A549 (cell line): ENCODE data around the gene C4orf51. TPM values are rescaled to one million over a fixed set of nuclear protein-coding genes. Genes with fewer than 3 reads are reported as not detected.

Source experiments
- ATAC-seq, 2 experiments: fragments of 200-7000 bp in 1 of 2; fragments of >200 bp in 1 of 2; cut with Nextera tagmentation in 1 of 2; cut with Tn5 transposase in 1 of 2; 3 replicates each; pipeline versions ENCODE4 v1.8.0 to v1.9.1; 2018 to 2020; ENCODE audit warnings: mild to moderate bottlenecking in 1 of 2, moderate library complexity in 1 of 2
- CTCF ChIA-PET: fragments of 300-600 bp; sonication (Branson Sonifier 250); formaldehyde crosslinking; extraction: SDS; loops from one replicate; lab custom pipeline; 2021; ENCODE audit warnings: antibody characterized with exemption, inconsistent platforms; lab: Yijun Ruan, JAX
- POLR2A ChIA-PET: fragments of 350-600 bp; formaldehyde crosslinking; extraction: SDS; loops from one replicate; lab custom pipeline; 2021; ENCODE audit warnings: antibody characterized with exemption, inconsistent platforms; lab: Yijun Ruan, JAX
- DNase-seq, 2 experiments: peaks; one replicate each; pipeline versions ENCODE4 v3.0.0 to v3.0.0-alpha.2; 2011 to 2016; ENCODE audit warnings: low read depth in 1 of 2, low spot score in 1 of 2
- FAIRE-seq: peaks from 2 replicates; lab custom pipeline; 2011; peaks lifted over from hg19 to GRCh38; lab: Jason Lieb, UNC
- H3K27ac ChIP-seq, 2 experiments: fragments of >200 bp; sonication (Bioruptor Twin); formaldehyde crosslinking; 3 replicates each; pipeline ENCODE4 v1.5.1; 2016 to 2017
- H3K4me1 ChIP-seq: fragments of >200 bp; sonication (Bioruptor Twin); formaldehyde crosslinking; 3 replicates; pipeline ENCODE4 v1.6.1; 2016
- H3K4me2 ChIP-seq: fragments of >200 bp; sonication (Bioruptor Twin); formaldehyde crosslinking; 3 replicates; pipeline ENCODE4 v1.6.1; 2016
- H3K4me3 ChIP-seq: fragments of >200 bp; sonication (Bioruptor Twin); formaldehyde crosslinking; 3 replicates; pipeline ENCODE4 v1.5.1; 2016
- H3K9me3 ChIP-seq: fragments of >200 bp; sonication (Bioruptor Twin); formaldehyde crosslinking; 3 replicates; pipeline ENCODE4 v1.6.1; 2016
- BCL3 ChIP-seq: fragments of >200 bp; sonication (Bioruptor Twin); formaldehyde crosslinking; IDR thresholded peaks from 3 replicates; pipeline ENCODE4 v1.6.1; 2016
- CBX2 ChIP-seq: fragments of 200-600 bp; sonication (generic); IDR thresholded peaks from 2 replicates; pipeline ENCODE4 v1.6.1; 2016; ENCODE audit warnings: low read depth, mild to moderate bottlenecking, borderline replicate concordance
- CHD4 ChIP-seq: fragments of 200-600 bp; sonication (generic); IDR thresholded peaks from 2 replicates; pipeline ENCODE4 v1.6.1; 2016; ENCODE audit warnings: antibody characterized with exemption, mild to moderate bottlenecking, borderline replicate concordance
- CTCF ChIP-seq: fragments of >200 bp; sonication (Bioruptor Twin); formaldehyde crosslinking; IDR thresholded peaks from 3 replicates; pipeline ENCODE4 v1.5.1; 2016
- E2F6 ChIP-seq: IDR thresholded peaks from 2 replicates; pipeline ENCODE4 v1.6.1; 2012; ENCODE audit warnings: low read depth, borderline replicate concordance
- ESRRA ChIP-seq: fragments of 150-350 bp; IDR thresholded peaks from 2 replicates; pipeline ENCODE4 v1.6.1; 2014; ENCODE audit warnings: mild to moderate bottlenecking, low read length, borderline replicate concordance
- HDAC2 ChIP-seq: fragments of 200-600 bp; sonication (generic); IDR thresholded peaks from 2 replicates; pipeline ENCODE4 v1.6.1; 2016
- HOXB5 ChIP-seq: fragments of 250-450 bp; sonication (Bioruptor Pico); IDR thresholded peaks from 2 replicates; pipeline ENCODE4 v1.5.0; 2020; ENCODE audit warnings: mild to moderate bottlenecking, moderate library complexity
- JUN ChIP-seq, 2 experiments: fragments of >200 bp; sonication (Bioruptor Twin); formaldehyde crosslinking; IDR thresholded peaks; 2 replicates in 1 of 2; 3 replicates in 1 of 2; pipeline ENCODE4 v1.6.1; 2016 to 2017
- JUNB ChIP-seq: fragments of >200 bp; sonication (Bioruptor Twin); formaldehyde crosslinking; IDR thresholded peaks from 2 replicates; pipeline ENCODE4 v1.6.1; 2016
- MAFK ChIP-seq: fragments of 450-650 bp; IDR thresholded peaks from 2 replicates; pipeline ENCODE4 v1.6.1; 2014; ENCODE audit not compliant: partially characterized antibody
- MAX ChIP-seq: IDR thresholded peaks from 2 replicates; pipeline ENCODE4 v1.6.1; 2012
- NPAS2 ChIP-seq: fragments of 250-450 bp; sonication (Bioruptor Pico); IDR thresholded peaks from 2 replicates; pipeline ENCODE4 v1.8.0; 2022; ENCODE audit warnings: mild to moderate bottlenecking, moderate library complexity, borderline replicate concordance
- POLR2A ChIP-seq: IDR thresholded peaks from 2 replicates; pipeline ENCODE4 v1.6.1; 2012; ENCODE audit warnings: mild to moderate bottlenecking, low read length
- RARB ChIP-seq: fragments of 250-450 bp; sonication (Bioruptor Pico); IDR thresholded peaks from 2 replicates; pipeline ENCODE4 v1.8.0; 2021; ENCODE audit warnings: mild to moderate bottlenecking, moderate library complexity
- RFX5 ChIP-seq: fragments of 450-650 bp; IDR thresholded peaks from 2 replicates; pipeline ENCODE4 v1.7.1; 2014; ENCODE audit warnings: antibody characterized with exemption, mild to moderate bottlenecking, moderate library complexity
- USF2 ChIP-seq: fragments of 450-650 bp; IDR thresholded peaks from 2 replicates; pipeline ENCODE4 v1.6.1; 2014; ENCODE audit warnings: antibody characterized with exemption
- ZC3H11A ChIP-seq: fragments of 450-650 bp; IDR thresholded peaks from 2 replicates; pipeline ENCODE4 v1.6.1; 2014; ENCODE audit warnings: antibody characterized with exemption, mild to moderate bottlenecking
- WGBS: methylation state at CpG from one replicate; pipeline ENCODE4 v1.1.6; 2017; ENCODE audit errors: missing lambda C conversion rate; 5-methylcytosine and 5-hydroxymethylcytosine counted together
- polyA plus RNA-seq, 4 experiments: library from polyadenylated mRNA; depleted of rRNA in 3 of 4; stranded (reverse); fragments of >200 nt; fragmentation: RNase III in 1 of 4; extraction: RNeasy Plus Mini Kit Qiagen cat#74134 plus additional on column Dnase treatment in 1 of 4; gene quantifications; 2 replicates in 3 of 4; 3 replicates in 1 of 4; pipeline ENCODE4 v1.2.3, GENCODE V29; 2011 to 2017

C4orf51 gene
- polyA plus RNA-seq, 2 of the 4 experiments (the other 2 are of a cell fraction) = not detected

- TF ChIP-seq CTCF = no peak
- FAIRE-seq = no peak
- no peaks in the 10 kb centered on the region for H3K9me3 ChIP-seq
- CTCF ChIA-PET = no interaction called here
- WGBS = 51% methylated on average over 14 of the region's 14 CpGs
- no peak for DNase-seq
- no peak for ATAC-seq
- H3K4me3 ChIP-seq = peak overlapping the region; percentile 56
- H3K27ac ChIP-seq = peak overlapping the region; percentile 77 to 97
- peak overlapping the region; percentile 75 for H3K4me2 ChIP-seq
- peaks cover 63% of the 10 kb centered on the region for H3K4me1 ChIP-seq
- POLR2A ChIA-PET = interaction anchor here (0.6 to 1.0 kb wide), 3 partner anchors 53 to 371 kb away, joined by 3 to 4 read pairs (median 3); partner anchors contain the start of gene C4orf51
Measured at GRCh38 chr4:145732001-145732815, 52.3 kb downstream of the C4orf51 start.

GRCh38 chr4:145732895-145733880, 53.2 kb downstream of the C4orf51 start:
- 36% methylated on average over 23 of the region's 81 CpGs for WGBS
- peak overlapping the region; percentile 56 for H3K4me3 ChIP-seq
- POLR2A ChIA-PET = interaction anchor here (0.6 to 1.0 kb wide), 3 partner anchors 54 to 372 kb away, joined by 3 to 4 read pairs (median 3); partner anchors contain the start of gene C4orf51
- H3K4me2 ChIP-seq = peak overlapping the region; percentile 75
- H3K27ac ChIP-seq = peak overlapping the region; percentile 77 to 97
- TF ChIP-seq BCL3 (no peak), JUNB (no peak), NPAS2 (CRISPR knock-in tag) (no peak), CHD4 (no peak), POLR2A (peak; percentile 16; the same call in 1 of the 2 replicates), RFX5 (no peak), HOXB5 (CRISPR knock-in tag) (peak; percentile 60; the same call in 1 of the 2 replicates), HDAC2 (no peak), CBX2 (no peak), MAX (peak; percentile 73; the same call in 1 of the 2 replicates), JUN (IDR thresholded peaks at IDR 0.05) (0 out of 5 replicates have a peak, but pooled peaks of 1 of the 2 experiments have one; percentile 63), USF2 (0 out of 2 replicates have a peak, but pooled peaks have one; percentile 14), ESRRA (no peak), RARB (CRISPR knock-in tag) (no peak), ZC3H11A (no peak), MAFK (no peak), E2F6 (peak; percentile 91)
- FAIRE-seq = no peak
- H3K9me3 ChIP-seq = no peaks in the 10 kb centered on the region
- CTCF ChIA-PET = interaction anchor here (0.7 kb wide), 1 partner anchor 242 kb away, joined by 3 read pairs; no protein-coding TSS in a partner anchor
- H3K4me1 ChIP-seq = peaks cover 63% of the 10 kb centered on the region
- peak; percentile 57 to 83 for DNase-seq
- ATAC-seq = peak; percentile 74 to 83
